HG03060 (cell line): ENCODE results near the gene C10orf143.
A peak's percentile ranks its signal among the peaks of the same experiment; 100 is the strongest.
"Not testable (repeated sequence)": the region's sequence is repeated elsewhere in the genome, so short reads cannot be mapped to it uniquely, and the experiment has no call there.

Experiments used
- ATAC-seq: cut with Tn5 transposase; IDR thresholded peaks from one replicate; pipeline ENCODE4 v1.9.1; 2021; ENCODE audit warnings: low read depth, moderate number of reproducible peaks; ENCODE audit not compliant: unreplicated experiment

C10orf143 gene

DNA sequence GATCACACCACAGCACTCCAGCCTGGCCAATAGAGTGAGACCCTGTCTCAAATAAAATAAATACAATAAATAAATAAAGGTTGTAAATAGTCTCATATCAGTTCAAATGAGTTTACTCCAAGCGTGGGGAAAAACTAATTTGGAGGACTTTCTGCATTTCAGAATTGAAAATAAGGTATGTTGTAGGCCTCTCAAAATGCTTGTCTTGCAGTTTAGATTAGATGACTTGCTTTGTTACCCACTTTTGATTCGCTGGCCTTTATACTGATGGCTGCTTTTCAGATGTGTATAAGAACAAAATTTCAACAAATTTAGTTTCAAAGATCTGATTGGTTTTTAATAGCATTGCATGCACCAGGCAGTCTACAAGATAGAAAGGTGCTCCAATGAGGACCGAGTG, 2.2 kb upstream of the C10orf143 start:
- ATAC-seq: no peak

DNA sequence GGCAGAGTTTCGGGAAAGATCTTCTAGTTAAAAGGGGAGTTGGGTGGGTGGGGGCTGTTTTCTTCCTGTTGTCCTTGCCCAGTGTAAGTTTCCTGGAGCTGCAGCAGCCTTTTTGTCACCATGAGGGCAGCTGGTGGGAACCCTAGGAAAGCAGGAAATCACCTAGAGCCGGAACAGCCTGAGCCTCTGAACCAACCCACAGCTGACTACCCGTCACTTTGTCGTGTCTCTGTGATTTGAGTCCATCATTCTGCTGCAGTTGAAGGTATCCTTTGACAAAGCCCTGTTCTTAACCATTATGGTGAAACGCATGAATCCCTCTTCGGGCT, 1.2 kb upstream of the C10orf143 start:
- no peak for ATAC-seq

DNA sequence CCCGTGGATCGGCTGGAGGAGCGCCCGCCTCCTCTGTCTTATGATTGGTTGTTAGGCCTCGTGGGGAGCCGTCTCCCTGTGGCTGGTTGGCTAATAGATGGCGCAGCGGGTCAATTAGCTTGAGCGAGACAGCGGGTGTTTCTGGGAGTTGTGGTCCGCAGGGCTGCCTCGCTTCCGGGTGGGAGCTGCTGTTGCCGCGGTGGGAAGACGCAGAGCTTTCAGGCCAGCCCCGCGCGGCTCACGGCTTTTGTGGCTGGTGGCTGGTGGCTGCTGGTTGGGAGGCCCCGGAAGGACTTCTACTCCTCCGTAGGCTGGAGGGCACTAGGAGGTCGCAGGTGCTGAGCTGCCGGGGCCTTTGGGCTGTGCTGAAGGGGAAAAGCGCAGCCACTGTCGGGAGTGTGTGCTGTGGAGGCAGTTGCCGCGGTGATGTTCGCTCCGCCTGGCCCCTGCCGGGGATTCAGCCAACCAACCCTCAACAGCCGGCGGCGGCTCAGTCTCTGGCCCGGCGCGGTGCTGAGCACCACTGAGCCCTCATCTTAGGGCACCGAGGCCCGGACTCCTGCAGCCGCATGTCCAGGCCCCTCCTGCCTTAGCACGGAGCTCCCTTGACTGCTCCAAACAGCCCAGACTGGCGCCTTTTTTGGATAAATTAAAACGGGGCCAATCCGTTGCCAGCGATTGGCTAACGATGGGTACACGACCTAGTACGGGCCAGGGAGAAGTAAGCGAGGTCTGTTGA, 652 bp upstream of the C10orf143 start:
- ATAC-seq: peak; percentile 84

DNA sequence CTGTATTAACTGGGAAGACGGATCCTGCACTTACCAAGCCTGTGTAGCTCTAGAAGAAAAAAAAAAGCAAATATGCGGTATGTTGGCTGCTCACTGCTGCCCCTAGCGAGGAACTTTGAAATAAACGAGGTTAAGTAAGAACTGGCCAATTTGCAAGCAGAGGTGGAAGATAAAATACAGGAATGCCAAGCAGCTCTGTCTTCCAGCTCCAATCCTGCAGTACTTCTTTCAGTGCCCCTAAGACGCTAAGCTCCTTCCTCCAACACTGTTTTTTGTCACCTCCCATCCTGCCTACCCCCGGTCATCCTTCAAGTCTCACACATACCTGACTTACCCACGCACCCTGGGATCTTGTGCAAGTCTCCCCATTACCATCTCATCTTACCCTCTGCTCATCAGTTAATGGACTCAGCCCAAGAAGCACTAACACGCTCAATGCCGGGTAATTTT, 809 bp downstream of the C10orf143 start:
- ATAC-seq: no peak

DNA sequence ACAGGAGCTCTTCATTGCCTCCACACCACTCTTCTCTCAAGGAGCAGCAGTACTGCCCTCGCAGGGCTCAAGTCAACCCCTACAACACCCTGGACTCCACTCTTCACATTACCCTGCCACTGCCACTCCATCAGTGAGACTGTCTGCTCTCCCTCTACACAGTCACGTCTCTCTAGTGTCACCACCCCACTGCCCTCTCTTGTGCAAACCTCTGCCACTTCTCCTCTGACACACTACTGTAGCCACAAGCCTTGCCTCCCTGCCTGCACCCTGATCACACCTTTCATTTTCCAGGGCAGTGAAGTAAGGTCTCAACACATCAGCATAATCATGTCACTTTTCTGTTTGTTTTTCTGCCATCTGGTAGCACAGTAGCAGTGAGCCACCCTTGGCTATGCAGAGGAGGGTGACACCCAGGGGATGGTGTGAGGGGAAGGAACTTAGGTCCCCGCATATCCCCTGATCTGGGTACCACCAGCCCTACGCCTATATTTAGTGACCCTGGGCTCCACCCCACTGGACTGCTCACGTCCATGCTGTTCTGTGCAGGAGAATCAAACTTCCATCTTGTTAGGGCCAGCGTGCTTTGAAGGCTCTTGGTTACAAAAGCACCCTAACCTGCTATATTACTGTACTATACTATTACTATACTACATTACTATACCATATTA, 1.6 kb downstream of the C10orf143 start:
- ATAC-seq: no peak

DNA sequence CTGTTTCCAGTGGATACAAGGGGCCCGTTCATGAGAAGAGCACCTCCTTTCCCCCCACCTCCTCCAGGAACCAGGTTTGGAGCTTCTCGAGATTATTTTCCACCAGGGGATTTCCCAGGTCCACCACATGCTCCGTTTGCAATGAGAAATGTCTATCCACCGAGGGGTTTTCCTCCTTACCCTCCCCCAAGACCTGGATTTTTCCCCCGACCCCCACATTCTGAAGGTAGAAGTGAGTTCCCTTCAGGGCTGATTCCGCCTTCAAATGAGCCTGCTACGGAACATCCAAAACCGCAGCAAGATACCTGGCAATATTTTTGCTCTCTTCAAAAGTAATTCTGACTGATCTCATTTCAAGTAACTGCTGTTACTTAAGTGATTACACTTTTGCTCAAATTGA, 2.5 kb downstream of the C10orf143 start:
- not testable (repeated sequence) for ATAC-seq

DNA sequence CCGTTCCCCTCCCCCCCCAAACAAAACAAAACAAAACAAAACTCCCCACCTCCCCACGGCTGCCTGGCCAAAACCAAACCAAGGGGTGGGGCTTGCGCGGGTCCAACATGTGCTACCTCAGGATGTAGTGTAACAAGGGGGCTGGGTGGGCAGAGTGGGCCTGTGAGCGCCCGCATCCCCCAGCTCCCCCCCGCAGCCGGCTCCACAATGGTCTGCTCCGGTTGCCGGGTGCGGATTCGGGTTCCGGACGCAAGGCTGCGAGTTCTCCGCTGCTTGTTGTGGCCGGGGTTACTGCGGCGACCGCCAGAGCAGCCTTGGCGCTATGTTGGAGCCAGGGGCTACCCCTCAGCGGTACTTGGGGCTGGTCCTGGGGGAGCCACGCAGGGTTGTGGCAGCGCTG, 4.9 kb downstream of the C10orf143 start:
- no peak for ATAC-seq

DNA sequence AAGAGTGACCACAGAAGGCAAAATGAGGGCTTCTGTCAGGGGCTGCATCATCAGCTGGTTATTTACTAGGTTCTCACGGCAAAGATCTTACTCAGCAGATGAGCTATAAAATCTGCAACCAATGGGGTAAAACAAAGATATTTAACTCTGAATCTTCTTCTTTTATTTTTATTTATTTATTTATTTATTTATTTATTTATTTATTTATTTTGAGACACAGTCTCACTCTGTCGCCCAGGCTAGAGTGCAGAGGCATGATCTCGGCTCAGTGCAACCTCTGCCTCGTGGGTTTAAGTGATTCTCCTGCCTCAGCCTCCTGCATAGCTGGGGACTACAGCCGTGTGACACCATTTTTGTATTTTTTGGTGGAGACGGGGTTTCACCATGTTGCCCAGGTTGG, 11.3 kb downstream of the C10orf143 start:
- ATAC-seq: no peak

DNA sequence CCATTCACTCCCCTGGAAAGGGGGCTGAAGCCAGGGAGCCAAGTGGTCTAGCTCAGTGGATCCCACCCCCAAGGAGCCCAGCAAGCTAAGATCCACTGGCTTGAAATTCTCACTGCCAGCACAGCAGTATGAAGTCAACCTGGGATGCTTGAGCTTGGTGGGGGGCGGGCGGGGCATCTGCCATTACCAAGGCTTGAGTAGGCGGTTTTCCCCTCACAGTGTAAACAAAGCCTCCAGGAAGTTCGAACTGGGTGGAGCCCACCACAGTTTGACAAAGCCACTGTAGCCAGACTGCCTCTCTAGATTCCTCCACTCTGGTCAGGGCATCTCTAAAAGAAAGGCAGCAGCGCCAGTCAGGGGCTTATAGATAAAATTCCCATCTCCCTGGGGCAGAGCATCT, 20.1 kb downstream of the C10orf143 start:
- ATAC-seq: not testable (repeated sequence)

DNA sequence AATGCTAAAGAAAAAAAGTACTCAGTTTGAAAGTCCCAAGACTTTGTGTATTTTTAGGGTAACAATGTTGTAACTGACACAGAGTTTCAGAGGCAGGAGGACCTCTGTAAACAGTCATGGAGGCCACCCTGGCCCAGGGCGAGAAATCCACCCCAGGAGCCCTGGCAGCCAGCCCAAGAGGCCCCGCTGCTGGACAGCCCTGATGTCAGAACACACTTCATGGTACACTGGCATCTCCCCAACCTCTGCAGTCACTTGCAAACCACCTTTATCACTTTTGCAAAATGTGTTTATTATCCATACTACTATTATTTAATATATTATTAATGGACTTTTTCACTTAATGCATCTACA, 30.2 kb downstream of the C10orf143 start:
- no peak for ATAC-seq

DNA sequence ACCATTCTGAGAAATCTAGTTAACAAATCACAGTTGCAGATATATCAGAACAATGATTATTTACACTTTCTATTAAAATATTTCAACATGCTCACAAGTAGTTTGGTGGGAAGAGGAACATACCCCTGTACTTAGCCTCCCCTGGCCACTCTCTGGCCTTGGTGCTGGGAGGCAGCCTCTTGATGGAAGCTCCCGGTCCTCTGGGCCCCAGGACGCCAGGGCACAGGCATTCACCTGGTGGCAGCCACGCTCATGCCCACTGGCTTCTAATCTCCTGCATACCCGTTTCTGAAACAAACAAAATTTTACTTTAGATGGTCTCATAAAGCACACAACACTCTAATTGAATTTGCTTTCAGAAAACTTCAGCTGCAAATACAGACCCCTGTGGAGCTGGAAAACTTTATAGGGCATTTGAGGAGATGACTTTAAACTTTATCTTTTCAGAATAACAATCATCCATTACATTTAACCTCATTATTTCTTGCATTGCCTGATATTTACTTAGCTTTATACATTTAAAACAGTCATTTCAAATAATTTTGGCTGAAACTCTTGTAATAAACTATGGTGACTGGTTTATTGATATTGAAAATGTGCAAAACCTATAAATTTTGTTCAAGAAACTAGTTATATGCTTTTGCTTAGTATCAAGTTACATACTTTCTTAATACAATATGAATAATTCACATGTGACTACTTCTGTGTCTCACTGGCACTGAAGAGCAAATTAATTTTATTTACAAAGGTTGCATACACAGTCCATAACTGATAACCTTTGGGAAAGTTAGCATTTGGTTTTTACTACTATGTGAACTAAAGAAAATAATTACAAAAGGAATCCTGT, 30.8 kb downstream of the C10orf143 start:
- ATAC-seq: no peak

DNA sequence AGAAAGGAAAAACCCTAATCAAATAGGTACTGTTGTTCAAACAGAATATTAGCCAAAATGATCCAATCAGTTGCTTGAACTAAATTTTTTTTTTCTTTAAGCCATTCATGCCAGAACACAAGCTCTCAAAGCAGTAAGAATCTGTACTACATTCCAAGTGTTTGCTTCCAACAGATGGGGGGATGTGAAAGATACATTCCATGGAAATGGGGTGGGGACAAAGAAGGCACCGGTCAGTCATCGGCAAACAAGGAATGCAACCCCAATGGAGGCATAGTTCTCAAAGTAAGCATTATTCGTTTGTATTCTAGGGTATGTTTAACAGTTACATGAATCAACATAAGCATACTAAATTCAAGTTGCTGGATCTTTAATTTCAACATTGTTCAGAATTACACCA, 32.5 kb downstream of the C10orf143 start:
- ATAC-seq: no peak

DNA sequence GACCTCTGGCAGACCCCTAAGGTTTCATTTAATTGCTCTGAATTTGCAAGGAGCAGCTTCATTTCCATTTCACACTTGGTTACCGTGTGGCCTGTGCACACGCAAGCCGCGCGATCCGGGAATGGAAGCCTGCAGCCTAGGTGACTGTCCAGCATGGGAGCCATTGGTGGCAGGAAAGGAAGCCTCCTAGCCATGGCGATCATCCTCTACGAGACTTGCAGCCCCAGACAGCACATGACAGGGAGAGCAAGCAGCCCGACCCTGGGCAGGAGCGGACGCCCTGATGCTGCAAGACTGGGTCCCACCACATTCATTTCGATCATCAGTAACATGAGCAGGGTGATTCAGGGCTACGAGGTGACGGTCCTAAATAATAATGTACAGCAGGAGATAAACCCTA, 33.9 kb downstream of the C10orf143 start:
- ATAC-seq: no peak

DNA sequence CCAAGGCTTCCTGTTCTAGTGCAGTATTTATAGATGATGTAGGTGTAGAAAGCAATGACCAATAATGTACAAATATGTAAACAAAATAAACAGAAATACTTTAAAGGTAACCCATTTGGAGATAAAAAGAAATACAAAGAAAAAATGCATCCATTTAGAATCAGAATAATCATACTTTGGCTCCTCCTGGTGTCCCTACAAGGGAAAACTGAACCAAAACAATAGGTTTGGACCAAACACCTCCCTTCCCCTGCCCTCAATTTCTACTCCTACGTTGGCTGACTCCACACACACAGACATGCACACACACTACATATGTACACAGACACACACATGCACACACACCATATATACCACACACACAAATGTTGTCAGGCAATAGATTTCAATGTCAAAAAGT, 36.0 kb downstream of the C10orf143 start:
- ATAC-seq: no peak

DNA sequence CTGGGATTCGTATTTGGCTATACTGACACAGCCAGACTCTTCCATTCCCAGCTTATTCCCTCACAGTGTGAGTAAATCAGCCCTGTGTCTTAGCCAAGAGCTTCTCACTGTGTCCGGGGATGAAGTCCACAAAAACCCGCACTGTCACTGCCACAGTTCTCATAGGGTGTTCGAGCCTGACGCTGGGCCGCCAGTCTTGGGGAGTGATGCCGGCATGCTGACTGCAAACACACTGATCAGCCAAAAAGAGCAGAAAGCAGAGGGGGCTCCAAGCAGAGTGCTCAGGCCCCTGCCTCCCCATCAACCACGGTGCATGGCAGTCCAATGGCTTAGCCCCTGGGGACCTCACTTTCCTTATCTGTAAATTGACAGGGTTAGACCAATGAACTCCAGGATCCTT, 36.7 kb downstream of the C10orf143 start:
- ATAC-seq: no peak

DNA sequence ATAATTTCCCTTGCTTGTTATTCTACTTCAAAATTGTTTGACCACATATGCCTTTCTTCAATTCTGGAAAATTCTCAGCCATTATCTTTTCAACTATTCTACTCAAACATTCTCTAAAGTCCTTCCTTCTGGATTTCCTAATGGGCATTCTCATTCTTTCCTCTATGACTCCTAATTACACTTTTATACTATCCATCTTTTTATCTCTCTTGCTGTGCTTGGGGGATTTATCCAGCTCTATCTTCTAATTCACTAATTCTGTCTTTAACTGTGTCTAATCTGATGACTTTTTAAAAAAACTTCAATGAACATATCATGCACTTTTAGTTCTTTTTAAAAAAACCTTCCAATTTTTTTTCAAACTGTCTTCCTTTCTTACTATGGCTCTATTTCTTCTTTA, 38.4 kb downstream of the C10orf143 start:
- ATAC-seq: no peak

DNA sequence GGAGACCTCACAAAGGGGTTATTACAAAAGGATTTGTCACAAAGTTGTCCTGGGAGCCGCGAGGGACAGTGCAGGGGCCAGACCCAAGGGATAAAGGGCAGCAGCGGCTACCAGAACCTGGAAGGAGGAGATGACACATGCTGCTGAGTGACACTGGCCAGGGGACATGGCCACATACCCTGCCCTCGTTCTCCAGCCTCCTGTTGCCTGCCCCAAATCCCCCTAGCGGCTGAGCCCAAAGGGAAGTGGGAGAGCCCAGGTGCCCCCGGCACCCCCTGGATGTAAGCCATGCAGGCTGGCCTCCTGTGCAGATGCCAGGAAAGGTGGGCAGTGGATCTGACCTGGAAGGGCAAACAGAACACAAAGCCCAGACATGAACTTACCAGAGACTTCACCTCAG, 42.7 kb downstream of the C10orf143 start:
- ATAC-seq: no peak

DNA sequence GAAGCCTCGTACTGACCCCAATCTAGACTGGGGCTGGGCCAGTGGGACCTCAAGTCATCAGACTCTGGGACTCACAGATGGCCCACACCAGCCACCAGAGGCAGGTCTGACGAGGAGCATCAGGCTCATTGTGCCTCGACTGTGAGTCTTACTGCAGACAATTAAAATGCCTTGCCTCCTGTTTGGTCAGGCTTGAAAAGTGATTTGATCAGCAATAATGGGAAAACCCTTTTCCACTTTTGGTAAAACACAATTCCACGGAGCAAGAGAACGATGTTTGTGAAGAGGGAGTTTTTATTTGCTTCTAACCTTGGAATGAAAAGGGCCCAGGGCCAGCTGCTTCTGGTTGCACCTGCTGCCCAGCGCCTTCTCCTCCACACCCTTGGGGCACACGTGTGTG, 43.9 kb downstream of the C10orf143 start:
- ATAC-seq: no peak

DNA sequence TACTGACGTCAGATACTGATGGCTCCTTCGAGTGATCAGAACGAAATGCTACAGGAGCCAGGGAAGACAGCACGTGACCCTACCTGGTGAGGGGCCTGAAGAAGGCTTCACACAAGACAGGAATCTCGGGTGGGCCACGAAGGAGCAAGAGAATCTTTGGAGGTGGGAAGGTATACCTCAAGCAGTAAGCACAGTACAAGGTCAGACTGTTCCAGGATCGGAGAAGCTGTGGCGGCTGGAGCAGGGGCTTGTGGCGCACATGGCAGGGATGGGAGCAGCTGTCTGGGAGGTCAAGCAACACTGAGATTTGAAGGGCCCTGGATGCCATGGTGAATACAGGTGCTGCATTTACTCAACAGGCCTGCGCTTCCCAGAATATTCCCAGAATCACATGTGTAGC, 45.4 kb downstream of the C10orf143 start:
- no peak for ATAC-seq

DNA sequence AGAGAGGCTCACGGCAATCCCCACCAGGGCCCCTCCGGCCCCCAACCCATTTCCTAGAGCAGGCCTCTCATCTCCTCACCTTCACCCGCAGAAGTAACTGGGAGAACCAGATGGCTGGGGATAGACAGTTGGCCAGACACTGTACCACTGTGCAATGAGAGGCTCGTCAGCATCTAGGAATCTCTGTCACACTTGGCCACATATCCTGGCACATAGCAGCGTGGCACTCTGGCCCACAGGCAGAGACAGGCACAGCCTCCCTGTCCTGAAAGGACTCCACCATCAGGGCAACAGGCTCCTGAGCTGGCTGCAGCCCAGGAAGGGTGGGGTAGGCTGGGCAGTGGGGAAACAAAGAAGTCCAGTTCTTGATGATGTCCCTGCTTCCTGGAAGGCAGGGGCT, 45.8 kb downstream of the C10orf143 start:
- ATAC-seq: no peak

DNA sequence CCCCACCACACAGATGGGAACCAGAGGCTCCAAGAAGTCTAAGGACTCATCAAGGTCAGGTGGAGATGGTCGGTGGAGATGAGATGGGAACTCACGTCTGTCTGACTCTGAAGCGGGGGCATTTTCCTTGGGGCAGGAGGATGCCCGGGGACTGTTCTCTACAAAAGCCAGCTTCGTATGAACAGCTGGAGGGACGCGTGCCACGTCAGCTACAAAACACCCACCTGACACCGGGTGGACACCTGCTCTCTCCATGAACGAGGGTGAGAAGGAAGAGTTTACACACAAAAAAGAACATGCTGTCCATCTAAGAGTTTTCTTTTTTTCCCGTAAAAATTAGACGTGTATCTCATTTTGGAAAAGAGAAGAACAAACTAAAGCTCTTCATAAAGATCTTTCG, 47.7 kb downstream of the C10orf143 start:
- no peak for ATAC-seq

DNA sequence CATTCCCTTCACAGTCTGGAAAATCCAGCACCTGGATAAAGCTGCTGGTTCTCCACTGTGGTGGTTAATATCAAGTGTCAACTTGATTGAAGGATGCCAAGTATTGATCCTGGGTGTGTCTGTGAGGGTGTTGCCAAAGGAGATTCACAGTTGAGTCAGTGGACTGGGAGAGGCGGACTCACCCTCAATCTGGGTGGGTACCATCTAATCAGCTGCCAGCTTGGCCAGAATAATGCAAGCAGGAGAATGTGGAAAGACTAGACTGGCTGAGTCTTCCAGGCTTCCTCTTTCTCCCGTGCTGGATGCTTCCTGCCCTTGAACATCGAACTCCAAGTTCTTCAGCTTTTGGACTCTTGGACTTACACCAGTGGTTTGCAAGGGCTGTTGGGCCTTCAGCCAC, 48.4 kb downstream of the C10orf143 start:
- no peak for ATAC-seq
